Central memory CD8-positive, alpha-beta T cell (primary cell): ENCODE data around the gene NCS1.
A peak's percentile ranks its signal among the peaks of the same experiment; 100 is the strongest.

Experiments
- ATAC-seq: fragments of 150-1000 bp; cut with Tn5 transposase; replicated peaks from 2 replicates; pipeline ENCODE4 v1.10.0; 2022; ENCODE audit warnings: mild to moderate bottlenecking, moderate FRiP score, moderate number of reproducible peaks; ENCODE audit not compliant: poor library complexity, severe bottlenecking; ENCODE audit errors: extremely low read depth
- DNase-seq, 2 donors: peaks; one replicate each; pipeline ENCODE4 v3.0.0; 2021; ENCODE audit warnings: low spot score in 2 of 2
- H3K27ac Mint-ChIP-seq: one replicate; pipeline ENCODE4 v1.8.0; 2022; ENCODE audit warnings: low read depth, mild to moderate bottlenecking, moderate library complexity, mixed read lengths
- H3K27me3 Mint-ChIP-seq: one replicate; pipeline ENCODE4 v1.8.0; 2022; ENCODE audit warnings: mixed read lengths
- H3K36me3 Mint-ChIP-seq: one replicate; pipeline ENCODE4 v1.8.0; 2022; ENCODE audit warnings: mild to moderate bottlenecking, moderate library complexity, mixed read lengths; ENCODE audit not compliant: insufficient read depth
- H3K4me1 Mint-ChIP-seq: one replicate; pipeline ENCODE4 v1.8.0; 2022; ENCODE audit warnings: mixed read lengths
- H3K4me3 Mint-ChIP-seq: one replicate; pipeline ENCODE4 v1.8.0; 2022; ENCODE audit warnings: mild to moderate bottlenecking, moderate library complexity, mixed read lengths
- H3K9me3 Mint-ChIP-seq: one replicate; pipeline ENCODE4 v1.8.0; 2022; ENCODE audit warnings: mixed read lengths

NCS1 gene

GRCh38 chr9:130204341-130204740 is 32.1 kb downstream of the NCS1 start:
- Mint-ChIP-seq H3K27ac (no peak overlapping the region), H3K9me3 (no peaks in the 10 kb centered on the region), H3K27me3 (peaks cover 6% of the 10 kb centered on the region), H3K36me3 (no peaks in the 10 kb centered on the region), H3K4me3 (no peak overlapping the region), H3K4me1 (no peaks in the 10 kb centered on the region)
- no peak for ATAC-seq
- no peak for DNase-seq

- H3K4me3 Mint-ChIP-seq = no peak overlapping the region
- no peak for ATAC-seq
- no peaks in the 10 kb centered on the region for H3K9me3 Mint-ChIP-seq
- H3K27me3 Mint-ChIP-seq = peaks cover 13% of the 10 kb centered on the region
- no peaks in the 10 kb centered on the region for H3K36me3 Mint-ChIP-seq
- H3K4me1 Mint-ChIP-seq = no peaks in the 10 kb centered on the region
- H3K27ac Mint-ChIP-seq = no peak overlapping the region
- DNase-seq = no peak
Observed at GRCh38 chr9:130204959-130205358, 32.8 kb downstream of the NCS1 start.

- no peaks in the 10 kb centered on the region for H3K36me3 Mint-ChIP-seq
- no peak overlapping the region for H3K4me3 Mint-ChIP-seq
- H3K27ac Mint-ChIP-seq = no peak overlapping the region
- peaks cover 16% of the 10 kb centered on the region for H3K27me3 Mint-ChIP-seq
- H3K4me1 Mint-ChIP-seq = no peaks in the 10 kb centered on the region
- H3K9me3 Mint-ChIP-seq = no peaks in the 10 kb centered on the region
- no peak for DNase-seq
- no peak for ATAC-seq
Observed at GRCh38 chr9:130205912-130206311, 33.7 kb downstream of the NCS1 start.

- no peak overlapping the region for H3K27ac Mint-ChIP-seq
- peaks cover 16% of the 10 kb centered on the region for H3K27me3 Mint-ChIP-seq
- no peaks in the 10 kb centered on the region for H3K4me1 Mint-ChIP-seq
- no peaks in the 10 kb centered on the region for H3K9me3 Mint-ChIP-seq
- ATAC-seq = no peak
- DNase-seq = no peak
- H3K4me3 Mint-ChIP-seq = no peak overlapping the region
- no peaks in the 10 kb centered on the region for H3K36me3 Mint-ChIP-seq
Observed at GRCh38 chr9:130206579-130206978, 34.4 kb downstream of the NCS1 start.

- DNase-seq (no peak), ATAC-seq (no peak)
- Mint-ChIP-seq H3K27me3 (peaks cover 16% of the 10 kb centered on the region), H3K4me3 (no peak overlapping the region), H3K27ac (peak overlapping the region; percentile 51), H3K4me1 (no peaks in the 10 kb centered on the region), H3K36me3 (no peaks in the 10 kb centered on the region), H3K9me3 (no peaks in the 10 kb centered on the region)
Observed at GRCh38 chr9:130207241-130207992, 35.2 kb downstream of the NCS1 start.

- ATAC-seq (no peak), DNase-seq (no peak)
- Mint-ChIP-seq H3K9me3 (no peaks in the 10 kb centered on the region), H3K27me3 (peaks cover 16% of the 10 kb centered on the region), H3K4me1 (no peaks in the 10 kb centered on the region), H3K4me3 (no peak overlapping the region), H3K27ac (no peak overlapping the region), H3K36me3 (no peaks in the 10 kb centered on the region)
Observed at GRCh38 chr9:130208600-130209347, 36.6 kb downstream of the NCS1 start.

GRCh38 chr9:130209422-130209821 is 37.2 kb downstream of the NCS1 start:
- H3K36me3 Mint-ChIP-seq = no peaks in the 10 kb centered on the region
- peaks cover 16% of the 10 kb centered on the region for H3K27me3 Mint-ChIP-seq
- no peaks in the 10 kb centered on the region for H3K4me1 Mint-ChIP-seq
- no peak overlapping the region for H3K4me3 Mint-ChIP-seq
- no peaks in the 10 kb centered on the region for H3K9me3 Mint-ChIP-seq
- ATAC-seq = no peak
- no peak for DNase-seq
- no peak overlapping the region for H3K27ac Mint-ChIP-seq

- Mint-ChIP-seq H3K36me3 (no peaks in the 10 kb centered on the region), H3K27me3 (peaks cover 16% of the 10 kb centered on the region), H3K27ac (no peak overlapping the region), H3K4me3 (no peak overlapping the region), H3K9me3 (no peaks in the 10 kb centered on the region), H3K4me1 (no peaks in the 10 kb centered on the region)
- ATAC-seq = no peak
- DNase-seq = no peak
Observed at GRCh38 chr9:130211548-130212226, 39.5 kb downstream of the NCS1 start.

- no peaks in the 10 kb centered on the region for H3K9me3 Mint-ChIP-seq
- H3K27ac Mint-ChIP-seq = no peak overlapping the region
- peaks cover 16% of the 10 kb centered on the region for H3K27me3 Mint-ChIP-seq
- no peaks in the 10 kb centered on the region for H3K4me1 Mint-ChIP-seq
- ATAC-seq (no peak), DNase-seq (no peak)
- H3K36me3 Mint-ChIP-seq = no peaks in the 10 kb centered on the region
- H3K4me3 Mint-ChIP-seq = no peak overlapping the region
Observed at GRCh38 chr9:130212543-130213297, 40.5 kb downstream of the NCS1 start.

GRCh38 chr9:130213911-130214761 is 41.9 kb downstream of the NCS1 start:
- Mint-ChIP-seq H3K9me3 (no peaks in the 10 kb centered on the region), H3K4me3 (no peak overlapping the region), H3K27me3 (peaks cover 12% of the 10 kb centered on the region), H3K4me1 (no peaks in the 10 kb centered on the region), H3K36me3 (no peaks in the 10 kb centered on the region), H3K27ac (no peak overlapping the region)
- DNase-seq (no peak), ATAC-seq (no peak)

- no peak overlapping the region for H3K4me3 Mint-ChIP-seq
- ATAC-seq = no peak
- H3K27ac Mint-ChIP-seq = no peak overlapping the region
Observed at GRCh38 chr9:130214776-130215340, 42.7 kb downstream of the NCS1 start.

More at GRCh38 chr9:130214776-130215340, 42.7 kb downstream of the NCS1 start:
- Mint-ChIP-seq H3K27me3 (peaks cover 5% of the 10 kb centered on the region), H3K36me3 (no peaks in the 10 kb centered on the region), H3K4me1 (no peaks in the 10 kb centered on the region), H3K9me3 (no peaks in the 10 kb centered on the region)
- DNase-seq = no peak
